Measurements from ENCODE around the gene ATXN2L.

The ATXN2L gene

DNA sequence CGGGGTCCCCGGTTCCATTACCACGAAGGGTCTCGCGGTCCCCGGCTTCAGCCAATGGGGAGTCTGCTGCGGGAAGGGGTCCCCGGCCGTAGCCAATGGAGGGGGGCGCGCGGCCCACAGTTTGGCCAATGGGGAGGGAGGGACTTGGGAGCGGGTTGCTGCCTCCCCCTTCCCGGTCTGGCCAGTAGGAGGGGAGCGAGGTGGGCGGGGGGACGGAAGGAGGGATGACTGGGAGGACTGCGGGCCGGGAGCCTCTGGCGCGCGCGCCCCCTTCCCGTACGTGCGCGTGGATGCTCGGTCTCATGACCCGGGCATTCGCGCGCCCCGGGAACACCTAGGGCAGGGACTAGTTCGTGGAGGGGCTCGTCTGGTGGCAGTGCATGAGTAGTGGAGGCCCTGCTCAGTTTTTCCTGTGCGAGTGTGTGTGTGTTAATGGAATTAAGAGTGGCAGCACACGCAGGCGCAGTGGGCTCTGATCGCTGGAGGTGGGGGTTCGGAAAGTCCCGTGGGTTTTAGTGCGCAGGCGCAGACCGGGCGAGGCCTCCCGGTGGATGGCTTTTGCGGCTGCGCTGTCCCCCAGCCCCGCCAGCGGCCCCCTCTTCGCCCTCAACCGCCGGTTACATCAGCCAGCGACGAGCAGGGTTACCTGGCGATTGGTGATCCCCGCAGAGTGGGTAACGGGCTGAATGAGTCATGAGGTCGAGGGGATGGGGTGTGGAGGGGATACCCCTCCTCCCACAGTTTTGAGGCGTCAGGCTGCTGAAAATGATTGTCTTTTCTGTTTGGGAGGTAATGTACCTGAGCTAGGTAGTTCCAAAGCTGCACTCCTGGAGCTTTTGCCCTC lies 1.3 kb downstream of the ATXN2L start:
- Histone ChIP-seq H4K20me1 (ENCODE audit: control insufficient read depth, insufficient read depth, low read depth, low read length) (peaks cover 28% of the 10 kb centered on the region), H3K4me2 (ENCODE audit: low read length) (peak overlapping the region; percentile 89), H3K9me2 (replicated peaks; ENCODE audit: control insufficient read depth, low read length) (no peaks in the 10 kb centered on the region), H3K79me2 (ENCODE audit: control insufficient read depth, low read length) (peaks cover 74% of the 10 kb centered on the region), H3K4me1 (ENCODE audit: control insufficient read depth, low read length) (peaks cover 20% of the 10 kb centered on the region), H3K4me3 (ENCODE audit: low read length) (peak overlapping the region; percentile 89), H3K9me3 (ENCODE audit: control insufficient read depth, insufficient read depth, low read length) (no peaks in the 10 kb centered on the region), H3K36me3 (ENCODE audit: control insufficient read depth, low read length) (peaks cover 68% of the 10 kb centered on the region), H3F3A (ENCODE audit: control insufficient read depth, insufficient read depth) (peaks cover 10% of the 10 kb centered on the region; the same call in 1 of the 2 replicates), H3K27me3 (ENCODE audit: control insufficient read depth, low read length) (no peaks in the 10 kb centered on the region), H3K27ac (ENCODE audit: low read depth, low read length) (peak overlapping the region; percentile 95)
- no peak for TF ChIP-seq EZH2phosphoT487 (IDR thresholded peaks at IDR 0.05; ENCODE audit: borderline replicate concordance, low read length)
- TF ChIP-seq, protein P1, sequence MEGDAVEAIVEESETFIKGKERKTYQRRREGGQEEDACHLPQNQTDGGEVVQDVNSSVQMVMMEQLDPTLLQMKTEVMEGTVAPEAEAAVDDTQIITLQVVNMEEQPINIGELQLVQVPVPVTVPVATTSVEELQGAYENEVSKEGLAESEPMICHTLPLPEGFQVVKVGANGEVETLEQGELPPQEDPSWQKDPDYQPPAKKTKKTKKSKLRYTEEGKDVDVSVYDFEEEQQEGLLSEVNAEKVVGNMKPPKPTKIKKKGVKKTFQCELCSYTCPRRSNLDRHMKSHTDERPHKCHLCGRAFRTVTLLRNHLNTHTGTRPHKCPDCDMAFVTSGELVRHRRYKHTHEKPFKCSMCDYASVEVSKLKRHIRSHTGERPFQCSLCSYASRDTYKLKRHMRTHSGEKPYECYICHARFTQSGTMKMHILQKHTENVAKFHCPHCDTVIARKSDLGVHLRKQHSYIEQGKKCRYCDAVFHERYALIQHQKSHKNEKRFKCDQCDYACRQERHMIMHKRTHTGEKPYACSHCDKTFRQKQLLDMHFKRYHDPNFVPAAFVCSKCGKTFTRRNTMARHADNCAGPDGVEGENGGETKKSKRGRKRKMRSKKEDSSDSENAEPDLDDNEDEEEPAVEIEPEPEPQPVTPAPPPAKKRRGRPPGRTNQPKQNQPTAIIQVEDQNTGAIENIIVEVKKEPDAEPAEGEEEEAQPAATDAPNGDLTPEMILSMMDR (IDR thresholded peaks at IDR 0.05; ENCODE audit: low read depth, low read length, poor library complexity, severe bottlenecking): peak; percentile 18

DNA sequence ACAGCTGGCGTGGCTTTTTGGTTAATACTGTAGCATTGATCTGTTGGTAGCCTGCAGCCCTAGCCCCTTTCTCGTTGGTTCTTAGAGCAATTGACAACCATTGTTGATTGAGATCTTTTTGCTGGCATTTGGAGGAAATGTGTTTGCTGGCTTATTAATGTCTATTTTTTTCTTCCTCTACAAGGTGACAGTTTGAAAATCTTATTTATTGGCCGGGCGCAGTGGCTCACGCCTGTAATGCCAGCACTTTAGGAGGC lies 1.8 kb downstream of the ATXN2L start:
- H4K20me1 ChIP-seq (ENCODE audit: control insufficient read depth, insufficient read depth, low read depth, low read length): peaks cover 33% of the 10 kb centered on the region
- H3F3A ChIP-seq (ENCODE audit: control insufficient read depth, insufficient read depth): peaks cover 10% of the 10 kb centered on the region; the same call in 1 of the 2 replicates
- H3K4me2 ChIP-seq (ENCODE audit: low read length): peak overlapping the region; percentile 89
- H3K79me2 ChIP-seq (ENCODE audit: control insufficient read depth, low read length): peaks cover 79% of the 10 kb centered on the region
- H3K36me3 ChIP-seq (ENCODE audit: control insufficient read depth, low read length): peaks cover 73% of the 10 kb centered on the region
- peaks cover 20% of the 10 kb centered on the region for H3K4me1 ChIP-seq (ENCODE audit: control insufficient read depth, low read length)
- TF ChIP-seq, protein P1 (IDR thresholded peaks at IDR 0.05; ENCODE audit: low read depth, low read length, poor library complexity, severe bottlenecking): no peak
- TF ChIP-seq EZH2phosphoT487 (IDR thresholded peaks at IDR 0.05; ENCODE audit: borderline replicate concordance, low read length): no peak
- no peaks in the 10 kb centered on the region for H3K9me2 ChIP-seq (replicated peaks; ENCODE audit: control insufficient read depth, low read length)
- H3K27me3 ChIP-seq (ENCODE audit: control insufficient read depth, low read length): no peaks in the 10 kb centered on the region
- no peaks in the 10 kb centered on the region for H3K9me3 ChIP-seq (ENCODE audit: control insufficient read depth, insufficient read depth, low read length)
- peak overlapping the region; percentile 95 for H3K27ac ChIP-seq (ENCODE audit: low read depth, low read length)
- H3K4me3 ChIP-seq (ENCODE audit: low read length): peak overlapping the region; percentile 89

DNA sequence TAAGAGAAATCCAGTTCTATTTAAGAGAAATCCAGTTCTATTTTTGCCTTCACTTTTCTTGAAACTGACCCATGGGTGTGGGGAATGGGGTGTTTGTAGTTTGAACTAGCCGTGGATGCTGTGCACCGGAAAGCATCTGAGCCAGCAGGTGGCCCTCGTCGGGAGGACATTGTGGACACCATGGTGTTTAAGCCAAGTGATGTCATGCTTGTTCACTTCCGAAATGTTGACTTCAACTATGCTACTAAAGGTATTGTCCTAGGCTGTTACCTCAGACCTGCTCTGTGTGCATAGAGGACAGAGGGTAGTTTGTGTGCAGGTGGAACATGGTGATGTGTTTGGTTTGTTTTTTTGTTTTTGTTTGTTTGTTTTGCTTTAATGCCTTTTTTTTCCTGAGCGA lies 3.3 kb downstream of the ATXN2L start:
- no peaks in the 10 kb centered on the region for H3K27me3 ChIP-seq (ENCODE audit: control insufficient read depth, low read length)
- H3K4me1 ChIP-seq (ENCODE audit: control insufficient read depth, low read length): peaks cover 20% of the 10 kb centered on the region
- H4K20me1 ChIP-seq (ENCODE audit: control insufficient read depth, insufficient read depth, low read depth, low read length): peaks cover 36% of the 10 kb centered on the region
- H3K4me3 ChIP-seq (ENCODE audit: low read length): no peak overlapping the region
- TF ChIP-seq, protein P1 (IDR thresholded peaks at IDR 0.05; ENCODE audit: low read depth, low read length, poor library complexity, severe bottlenecking): no peak
- no peak for TF ChIP-seq EZH2phosphoT487 (IDR thresholded peaks at IDR 0.05; ENCODE audit: borderline replicate concordance, low read length)
- H3K4me2 ChIP-seq (ENCODE audit: low read length): no peak overlapping the region
- peaks cover 79% of the 10 kb centered on the region for H3K36me3 ChIP-seq (ENCODE audit: control insufficient read depth, low read length)
- no peaks in the 10 kb centered on the region for H3K9me2 ChIP-seq (replicated peaks; ENCODE audit: control insufficient read depth, low read length)
- H3K27ac ChIP-seq (ENCODE audit: low read depth, low read length): no peak overlapping the region
- H3F3A ChIP-seq (ENCODE audit: control insufficient read depth, insufficient read depth): peaks cover 10% of the 10 kb centered on the region; the same call in 1 of the 2 replicates
- no peaks in the 10 kb centered on the region for H3K9me3 ChIP-seq (ENCODE audit: control insufficient read depth, insufficient read depth, low read length)
- peaks cover 85% of the 10 kb centered on the region for H3K79me2 ChIP-seq (ENCODE audit: control insufficient read depth, low read length)

Measured in DOHH2 (cell line).